Hematopoietic multipotent progenitor cell treated with erythropoietin and hydrocortisone succinate and interleukin-3 and kit ligand, for 15 days (in vitro differentiated cells): ENCODE data around the gene SLC25A23.

Source experiments
- DNase-seq: peaks from one replicate; pipeline ENCODE4 v3.0.0-alpha.2; 2015; ENCODE audit warnings: low spot score

SLC25A23 gene

GRCh38 chr19:6481541-6482342 is 22.1 kb upstream of the SLC25A23 start, which contains the start of gene DENND1C:
Gene DENND1C, minus strand, starts transcription at chr19:6481787. Its CDS starts 92 bp downstream, at chr19:6481695.
- no peak for DNase-seq

- DNase-seq, result no peak
Observed at GRCh38 chr19:6480848-6481415, 21.3 kb upstream of the SLC25A23 start.

- no peak for DNase-seq
Observed at GRCh38 chr19:6479836-6480398, 20.3 kb upstream of the SLC25A23 start.

- DNase-seq, result no peak
Observed at GRCh38 chr19:6478815-6479214, 19.2 kb upstream of the SLC25A23 start.

GRCh38 chr19:6476896-6477431 is 17.4 kb upstream of the SLC25A23 start:
- DNase-seq, result no peak

GRCh38 chr19:6476155-6476895 is 16.7 kb upstream of the SLC25A23 start:
- DNase-seq, result peak; percentile 45

GRCh38 chr19:6475321-6476108 is 15.9 kb upstream of the SLC25A23 start:
- DNase-seq, result no peak

- DNase-seq, result no peak
Observed at GRCh38 chr19:6473647-6474046, 14.1 kb upstream of the SLC25A23 start.

GRCh38 chr19:6472713-6473112 is 13.1 kb upstream of the SLC25A23 start:
- DNase-seq, result no peak

- DNase-seq, result no peak
Observed at GRCh38 chr19:6471076-6471475, 11.5 kb upstream of the SLC25A23 start.

GRCh38 chr19:6470173-6470572 is 10.6 kb upstream of the SLC25A23 start:
- DNase-seq, result no peak

GRCh38 chr19:6467384-6467783 is 7.8 kb upstream of the SLC25A23 start:
- no peak for DNase-seq

- no peak for DNase-seq
Observed at GRCh38 chr19:6466526-6467248, 7.1 kb upstream of the SLC25A23 start.

- DNase-seq, result no peak
Observed at GRCh38 chr19:6465663-6466062, 6.1 kb upstream of the SLC25A23 start.

GRCh38 chr19:6465006-6465405 is 5.4 kb upstream of the SLC25A23 start:
- no peak for DNase-seq

GRCh38 chr19:6464070-6464873 is 4.7 kb upstream of the SLC25A23 start, which contains the start of gene CRB3:
Gene CRB3, plus strand, starts transcription at chr19:6464271. Its CDS starts 431 bp downstream, at chr19:6464702.
- DNase-seq, result no peak

GRCh38 chr19:6460099-6460884 is 700 bp upstream of the SLC25A23 start:
- peak; percentile 40 for DNase-seq

- DNase-seq, result no peak
Observed at GRCh38 chr19:6458695-6459261, 814 bp downstream of the SLC25A23 start.
